GM12801 (cell line): ENCODE results near the gene PTOV1.

Experiments used
- CTCF ChIP-seq: IDR thresholded peaks from one replicate; pipeline ENCODE4 v1.5.1; 2011; ENCODE audit warnings: control low read depth; ENCODE audit not compliant: insufficient read length; ENCODE audit errors: extremely low read depth

Gene PTOV1

GRCh38 chr19:49848938-49849337 is 2.0 kb upstream of the PTOV1 start:
- no peak for TF ChIP-seq CTCF

- no peak for TF ChIP-seq CTCF
Observed at GRCh38 chr19:49849433-49850220, 1.3 kb upstream of the PTOV1 start.

- no peak for TF ChIP-seq CTCF
Observed at GRCh38 chr19:49850221-49850486, 805 bp upstream of the PTOV1 start.

- no peak for TF ChIP-seq CTCF
Observed at GRCh38 chr19:49851456-49852259, 699 bp downstream of the PTOV1 start.

- no peak for TF ChIP-seq CTCF
Observed at GRCh38 chr19:49852631-49853126, 1.7 kb downstream of the PTOV1 start.

- no peak for TF ChIP-seq CTCF
Observed at GRCh38 chr19:49853852-49854377, 3.0 kb downstream of the PTOV1 start.
